ENCODE data around the gene CDC42BPB. TPM values are rescaled to one million over a fixed set of nuclear protein-coding genes. Genes with fewer than 3 reads are reported as not detected.

CDC42BPB gene
- total RNA-seq, 4 donors from 2014 or later = 30.0 to 64.3 (median 32.6) TPM

DNA sequence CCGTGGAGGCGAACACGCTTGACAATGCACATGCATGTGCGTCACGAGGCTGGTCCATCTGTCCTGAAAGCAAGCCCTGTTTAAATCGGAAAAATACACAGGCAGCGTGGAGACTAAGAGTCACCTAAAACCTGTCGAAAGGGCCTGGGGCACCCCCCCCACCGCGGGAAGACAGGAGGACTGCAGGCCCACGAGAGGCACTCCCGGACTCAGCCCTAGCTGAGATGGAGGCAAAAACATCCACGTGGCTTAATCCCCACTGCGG lies 54.1 kb downstream of the CDC42BPB start:
- peaks cover under 1 to 3% of the 10 kb centered on the region in 2 donors for H3K4me1 ChIP-seq
- in situ Hi-C loops (cut with MboI; ENCODE audit: low sequenced_read_pairs in 4 of 4) (no loop called here), intact Hi-C loops (cut with DNase I; ENCODE audit: low total_unique reads) (no loop called here)
- DNase-seq (no peak), ATAC-seq (no peak)
- no peak for TF ChIP-seq POLR2A (IDR thresholded peaks at IDR 0.05)
- TF ChIP-seq, protein P1, sequence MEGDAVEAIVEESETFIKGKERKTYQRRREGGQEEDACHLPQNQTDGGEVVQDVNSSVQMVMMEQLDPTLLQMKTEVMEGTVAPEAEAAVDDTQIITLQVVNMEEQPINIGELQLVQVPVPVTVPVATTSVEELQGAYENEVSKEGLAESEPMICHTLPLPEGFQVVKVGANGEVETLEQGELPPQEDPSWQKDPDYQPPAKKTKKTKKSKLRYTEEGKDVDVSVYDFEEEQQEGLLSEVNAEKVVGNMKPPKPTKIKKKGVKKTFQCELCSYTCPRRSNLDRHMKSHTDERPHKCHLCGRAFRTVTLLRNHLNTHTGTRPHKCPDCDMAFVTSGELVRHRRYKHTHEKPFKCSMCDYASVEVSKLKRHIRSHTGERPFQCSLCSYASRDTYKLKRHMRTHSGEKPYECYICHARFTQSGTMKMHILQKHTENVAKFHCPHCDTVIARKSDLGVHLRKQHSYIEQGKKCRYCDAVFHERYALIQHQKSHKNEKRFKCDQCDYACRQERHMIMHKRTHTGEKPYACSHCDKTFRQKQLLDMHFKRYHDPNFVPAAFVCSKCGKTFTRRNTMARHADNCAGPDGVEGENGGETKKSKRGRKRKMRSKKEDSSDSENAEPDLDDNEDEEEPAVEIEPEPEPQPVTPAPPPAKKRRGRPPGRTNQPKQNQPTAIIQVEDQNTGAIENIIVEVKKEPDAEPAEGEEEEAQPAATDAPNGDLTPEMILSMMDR (IDR thresholded peaks at IDR 0.05 in 4 of 5, conservative IDR thresholded peaks at IDR 0.05 in 1 of 5) = no peak
- no peak overlapping the region for H3K4me3 ChIP-seq
- H3K9me3 ChIP-seq = no peaks in the 10 kb centered on the region
- no peaks in the 10 kb centered on the region for H3K27me3 ChIP-seq
- peaks cover 0 to 47% of the 10 kb centered on the region in 2 donors for H3K36me3 ChIP-seq
- H3K27ac ChIP-seq = no peak overlapping the region

DNA sequence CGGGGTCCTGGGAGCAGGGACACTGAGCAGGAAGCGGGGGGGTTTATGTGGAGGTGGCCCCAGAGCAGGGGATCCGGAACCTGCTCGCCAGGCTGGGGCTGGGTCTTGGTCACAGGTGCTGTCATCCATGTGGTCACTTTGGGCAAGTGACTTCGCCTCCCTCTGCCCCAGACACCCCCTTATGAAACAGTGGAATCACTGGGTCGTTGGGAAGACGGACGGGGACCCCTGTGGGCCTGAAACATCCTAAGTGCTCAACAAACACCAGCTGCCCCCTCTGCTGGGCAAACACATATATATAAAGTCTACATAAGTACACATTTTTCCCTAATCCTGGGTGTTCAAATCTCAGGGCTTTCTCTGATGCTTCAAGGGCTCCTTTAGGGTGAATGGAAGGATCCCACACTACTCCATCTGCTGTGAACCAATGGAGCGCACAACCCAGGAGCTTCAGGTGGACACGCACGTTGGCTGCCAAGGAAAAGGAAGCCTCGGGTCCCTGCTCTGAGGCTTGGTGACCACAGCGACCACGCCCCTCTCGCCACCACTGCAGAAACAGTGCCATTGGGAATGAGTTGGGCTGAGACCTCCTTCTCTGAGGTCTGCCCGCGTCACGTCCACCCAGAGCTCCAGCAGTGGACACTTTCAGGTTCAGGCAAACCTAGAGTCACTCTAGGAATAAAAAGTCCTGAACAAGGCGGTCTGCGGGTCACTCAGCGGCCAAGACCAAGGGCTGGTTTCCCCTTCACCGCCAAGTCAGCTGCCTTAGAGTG lies 54.6 kb downstream of the CDC42BPB start:
- Histone ChIP-seq H3K9me3 (no peaks in the 10 kb centered on the region), H3K4me3 (no peak overlapping the region), H3K4me1 (peaks cover 0 to 3% of the 10 kb centered on the region in 2 donors), H3K27ac (no peak overlapping the region), H3K27me3 (no peaks in the 10 kb centered on the region), H3K36me3 (peaks cover 0 to 46% of the 10 kb centered on the region in 2 donors)
- intact Hi-C loops (cut with DNase I; ENCODE audit: low total_unique reads) = no loop called here
- in situ Hi-C loops (cut with MboI; ENCODE audit: low sequenced_read_pairs in 4 of 4) = no loop called here
- DNase-seq (no peak), ATAC-seq (no peak)
- TF ChIP-seq, protein P1 (IDR thresholded peaks at IDR 0.05 in 4 of 5, conservative IDR thresholded peaks at IDR 0.05 in 1 of 5) = no peak
- TF ChIP-seq POLR2A (IDR thresholded peaks at IDR 0.05) = no peak

DNA sequence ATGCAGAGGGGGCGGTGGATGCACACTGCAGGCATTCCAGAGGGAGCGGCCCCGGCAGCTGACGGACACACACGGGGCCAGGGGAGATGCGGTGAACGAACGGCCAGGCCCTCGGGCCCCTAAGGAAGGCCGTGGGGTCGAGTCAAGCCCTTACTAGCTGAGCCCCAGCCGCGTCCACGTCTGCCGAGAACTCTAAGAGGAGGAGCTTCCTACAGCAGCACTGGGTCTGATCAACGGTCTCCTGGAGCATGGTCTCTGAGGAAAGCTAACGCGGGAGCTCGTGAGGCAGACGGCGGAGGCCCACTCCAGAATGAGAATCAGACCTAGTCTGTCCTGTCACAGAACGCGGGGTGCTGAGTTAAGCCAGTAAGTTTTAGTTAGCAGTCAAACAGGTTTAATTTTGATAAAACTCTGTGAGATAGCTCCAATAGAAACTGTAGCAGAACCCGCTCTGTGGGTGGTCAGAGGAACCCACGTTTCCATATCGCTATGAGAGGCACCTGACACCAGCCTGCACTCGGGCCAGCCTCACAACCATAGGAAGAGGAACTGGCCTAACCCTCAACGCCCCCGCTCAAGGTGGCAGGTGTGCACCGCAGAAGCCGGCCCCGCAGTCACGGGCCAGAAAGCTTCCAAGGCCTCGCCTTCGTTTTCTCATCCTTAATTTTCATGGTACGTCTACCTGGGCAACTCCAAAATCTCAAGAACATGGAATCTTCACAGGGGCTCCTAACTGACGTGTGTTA lies 55.5 kb downstream of the CDC42BPB start:
- peaks cover 0 to 55% of the 10 kb centered on the region in 2 donors for H3K36me3 ChIP-seq

DNA sequence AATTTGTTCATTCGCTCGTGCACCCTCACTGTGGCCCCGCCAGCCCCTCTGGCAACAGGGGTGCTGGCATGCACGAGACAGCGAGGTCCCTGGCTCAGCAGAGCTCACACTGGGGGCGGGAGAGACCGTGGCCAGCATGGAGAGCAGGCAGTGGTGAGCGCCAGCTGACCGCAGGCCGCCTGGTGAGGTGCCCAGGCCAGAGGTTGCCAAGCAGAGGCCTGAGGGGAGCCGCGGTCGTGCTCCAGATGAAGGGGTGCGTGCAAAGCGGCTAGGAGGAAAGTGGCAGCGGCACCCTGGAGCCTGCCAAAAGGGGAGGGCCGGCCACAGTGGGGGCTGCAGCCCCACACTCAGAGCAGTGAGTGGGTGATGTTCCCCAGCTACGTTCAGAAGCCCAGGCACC lies 56.1 kb downstream of the CDC42BPB start:
- DNase-seq (no peak), ATAC-seq (no peak)
- Histone ChIP-seq H3K9me3 (no peaks in the 10 kb centered on the region), H3K27ac (no peak overlapping the region), H3K27me3 (no peaks in the 10 kb centered on the region), H3K4me3 (no peak overlapping the region), H3K4me1 (no peaks in the 10 kb centered on the region), H3K36me3 (peaks cover 0 to 57% of the 10 kb centered on the region in 2 donors)
- in situ Hi-C loops (cut with MboI; ENCODE audit: low sequenced_read_pairs in 4 of 4) = no loop called here
- TF ChIP-seq, protein P1 (IDR thresholded peaks at IDR 0.05 in 4 of 5, conservative IDR thresholded peaks at IDR 0.05 in 1 of 5) = no peak
- TF ChIP-seq POLR2A (IDR thresholded peaks at IDR 0.05) = no peak
- intact Hi-C loops (cut with DNase I; ENCODE audit: low total_unique reads) = no loop called here

More for the DNA sequence above, 55.5 kb downstream of the CDC42BPB start:
- no peaks in the 10 kb centered on the region for H3K27me3 ChIP-seq
- no peak overlapping the region for H3K27ac ChIP-seq
- H3K9me3 ChIP-seq = no peaks in the 10 kb centered on the region
- no peak overlapping the region for H3K4me3 ChIP-seq
- ATAC-seq = no peak
- DNase-seq = no peak
- TF ChIP-seq POLR2A (IDR thresholded peaks at IDR 0.05) = no peak
- TF ChIP-seq, protein P1 (IDR thresholded peaks at IDR 0.05 in 4 of 5, conservative IDR thresholded peaks at IDR 0.05 in 1 of 5) = no peak
- intact Hi-C loops (cut with DNase I; ENCODE audit: low total_unique reads) (no loop called here), in situ Hi-C loops (cut with MboI; ENCODE audit: low sequenced_read_pairs in 4 of 4) (no loop called here)
- H3K4me1 ChIP-seq = peaks cover 0 to 1% of the 10 kb centered on the region in 2 donors

All from gastrocnemius medialis (tissue), 4 donors.